Ascending aorta (tissue), 2 donors: ENCODE results near the gene COL2A1. TPM values are rescaled to one million over a fixed set of nuclear protein-coding genes. Genes with fewer than 3 reads are reported as not detected.

Experiments used
- DNase-seq, 2 donors: peaks; one replicate each; pipeline ENCODE4 v3.0.0-alpha.2; 2019; ENCODE audit warnings: low spot score in 2 of 2
- H3K27ac ChIP-seq, 2 donors: fragments of 200-600 bp; sonication (generic); one replicate each; pipeline ENCODE4 v1.5.1; 2016 to 2017; ENCODE audit warnings: mild to moderate bottlenecking in 1 of 2
- H3K27me3 ChIP-seq: fragments of 200-600 bp; sonication (generic); one replicate; pipeline ENCODE4 v1.5.1; 2017
- H3K36me3 ChIP-seq, 2 donors: fragments of 200-600 bp; sonication (generic); one replicate each; pipeline ENCODE4 v1.5.1; 2016
- H3K4me1 ChIP-seq, 2 donors: fragments of 200-600 bp; sonication (generic); one replicate each; pipeline ENCODE4 v1.5.1; 2016 to 2017; ENCODE audit warnings: mild to moderate bottlenecking in 1 of 2
- H3K4me3 ChIP-seq, 2 donors: fragments of 200-600 bp; sonication (generic); one replicate each; pipeline ENCODE4 v1.5.1; 2016 to 2017; ENCODE audit warnings: mild to moderate bottlenecking in 1 of 2
- H3K9me3 ChIP-seq, 2 donors: fragments of 200-600 bp; sonication (generic); one replicate each; pipeline ENCODE4 v1.5.1; 2016
- CTCF ChIP-seq, 3 experiments: fragments of 200-600 bp in 2 of 3; fragments of 450-650 bp in 1 of 3; sonication (generic) in 2 of 3; IDR thresholded peaks; one replicate each; pipeline ENCODE4 v1.5.1; 2016 to 2019; ENCODE audit warnings: antibody characterized with exemption in 3 of 3, mild to moderate bottlenecking in 1 of 3, moderate library complexity in 1 of 3
- intact Hi-C: fragments of 100-400 bp; cut with DNase I; formaldehyde crosslinking; loops from one replicate; pipeline ENCODE4 v1.15.1; 2023
- total RNA-seq: library from RNA; depleted of rRNA; stranded (reverse); fragments of >200 nt; gene quantifications from one replicate; pipeline ENCODE4 v1.1.0, GENCODE V29; 2016

Gene COL2A1
- total RNA-seq, 1 donor from 2014 or later: not detected

- no peaks in the 10 kb centered on the region for H3K9me3 ChIP-seq
- no peaks in the 10 kb centered on the region for H3K27me3 ChIP-seq
These were observed 25.4 kb upstream of the COL2A1 start for GRCh38 chr12:48029491-48030172.

DNA sequence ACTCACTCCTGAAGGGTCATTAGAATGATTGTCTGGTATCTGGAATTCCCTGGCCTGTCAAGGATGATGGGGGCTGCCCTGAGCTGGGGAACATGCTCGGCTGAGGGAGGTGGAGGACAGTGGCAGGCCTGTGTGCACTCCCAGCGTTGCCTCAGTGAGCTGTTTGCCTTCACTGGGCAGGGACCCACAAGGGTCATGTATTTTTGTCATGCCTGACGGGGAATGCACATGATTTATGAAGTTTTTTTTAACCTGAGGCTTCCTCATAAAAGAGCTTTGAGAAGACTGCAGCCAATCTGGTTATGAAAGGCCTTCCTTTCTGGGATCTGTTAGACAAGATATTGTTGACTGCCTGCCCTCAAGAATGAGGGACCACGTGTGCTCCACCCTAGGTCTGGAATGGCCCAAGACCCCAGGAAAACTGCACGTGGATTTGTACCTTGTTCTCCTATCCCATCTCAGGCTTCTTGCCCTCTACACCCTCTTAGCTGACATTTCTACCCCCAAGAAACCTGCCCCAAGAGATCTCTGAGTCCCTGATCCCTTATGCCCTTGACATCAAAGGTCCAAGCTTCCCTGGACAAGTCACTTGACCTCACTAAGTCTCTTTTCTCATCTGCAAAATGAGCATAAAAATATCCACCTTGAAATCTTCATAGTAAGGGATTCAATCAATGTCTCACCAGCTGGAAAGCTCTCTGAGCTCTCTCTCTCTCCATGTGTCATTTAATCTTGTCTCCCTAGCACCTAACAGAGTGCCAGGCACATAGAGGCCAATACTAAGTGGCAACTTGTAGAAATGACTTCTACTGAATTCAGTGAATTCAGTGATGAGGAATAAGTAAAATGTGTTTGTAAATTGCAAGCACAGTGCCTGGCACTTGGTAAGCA is 24.5 kb upstream of the COL2A1 start:
- Histone ChIP-seq H3K9me3 (no peaks in the 10 kb centered on the region), H3K27ac (no peak overlapping the region), H3K4me1 (no peaks in the 10 kb centered on the region), H3K36me3 (no peaks in the 10 kb centered on the region), H3K27me3 (no peaks in the 10 kb centered on the region), H3K4me3 (no peak overlapping the region)
- DNase-seq: no peak
- TF ChIP-seq CTCF (IDR thresholded peaks at IDR 0.05): no peak
- intact Hi-C loops: no loop called here

More at GRCh38 chr12:48029491-48030172, 25.4 kb upstream of the COL2A1 start:
- TF ChIP-seq CTCF (IDR thresholded peaks at IDR 0.05): no peak
- Histone ChIP-seq H3K4me3 (no peak overlapping the region), H3K36me3 (no peaks in the 10 kb centered on the region), H3K4me1 (no peaks in the 10 kb centered on the region), H3K27ac (no peak overlapping the region)
- no peak for DNase-seq
- intact Hi-C loops: no loop called here

GRCh38 chr12:48027183-48028002 is 23.1 kb upstream of the COL2A1 start:
- Histone ChIP-seq H3K27me3 (no peaks in the 10 kb centered on the region), H3K27ac (no peak overlapping the region), H3K4me3 (no peak overlapping the region), H3K4me1 (no peaks in the 10 kb centered on the region), H3K9me3 (no peaks in the 10 kb centered on the region), H3K36me3 (no peaks in the 10 kb centered on the region)
- no peak for DNase-seq
- no peak for TF ChIP-seq CTCF (IDR thresholded peaks at IDR 0.05)
- intact Hi-C loops: no loop called here

- no peak for DNase-seq
These were observed 22.0 kb upstream of the COL2A1 start for GRCh38 chr12:48026060-48026827.

More at GRCh38 chr12:48026060-48026827, 22.0 kb upstream of the COL2A1 start:
- no peaks in the 10 kb centered on the region for H3K4me1 ChIP-seq
- no peaks in the 10 kb centered on the region for H3K9me3 ChIP-seq
- H3K27me3 ChIP-seq: no peaks in the 10 kb centered on the region
- no peak overlapping the region for H3K4me3 ChIP-seq
- H3K36me3 ChIP-seq: no peaks in the 10 kb centered on the region
- TF ChIP-seq CTCF (IDR thresholded peaks at IDR 0.05): no peak
- intact Hi-C loops: no loop called here
- H3K27ac ChIP-seq: no peak overlapping the region
